H9 (cell line): ENCODE data around the gene CD48. TPM values are rescaled to one million over a fixed set of nuclear protein-coding genes. Genes with fewer than 3 reads are reported as not detected.

Experiments
- DNase-seq: peaks from one replicate; pipeline ENCODE4 v3.0.0-alpha.2; 2017
- H2AFZ ChIP-seq: one replicate; pipeline ENCODE4 v1.6.1; 2013; ENCODE audit warnings: mild to moderate bottlenecking, low read length, control low read depth, moderate library complexity
- H2AK5ac ChIP-seq: 2 replicates; pipeline ENCODE4 v1.6.1; 2013; ENCODE audit warnings: low read length, control low read depth, mixed read lengths; ENCODE audit not compliant: insufficient read length
- H2BK120ac ChIP-seq: one replicate; pipeline ENCODE4 v1.6.1; 2013; ENCODE audit warnings: low read depth, mild to moderate bottlenecking, low read length, control low read depth, inconsistent platforms; ENCODE audit not compliant: poor library complexity, severe bottlenecking
- H2BK12ac ChIP-seq: 2 replicates; pipeline ENCODE4 v1.6.1; 2013; ENCODE audit warnings: low read length, control low read depth, mixed read lengths, low read depth; ENCODE audit not compliant: insufficient read length
- H2BK15ac ChIP-seq: 2 replicates; pipeline ENCODE4 v1.6.1; 2013; ENCODE audit warnings: low read depth, low read length, control low read depth
- H2BK20ac ChIP-seq: one replicate; pipeline ENCODE4 v1.6.1; 2013; ENCODE audit warnings: low read depth, mild to moderate bottlenecking, low read length, control low read depth, inconsistent platforms; ENCODE audit not compliant: poor library complexity, severe bottlenecking
- H2BK5ac ChIP-seq: 2 replicates; pipeline ENCODE4 v1.6.1; 2013; ENCODE audit warnings: low read length, control low read depth, mixed read lengths; ENCODE audit not compliant: insufficient read length
- H3K14ac ChIP-seq: 2 replicates; pipeline ENCODE4 v1.6.1; 2013; ENCODE audit warnings: low read length, control low read depth; ENCODE audit not compliant: insufficient read depth
- H3K18ac ChIP-seq: 2 replicates; pipeline ENCODE4 v1.6.1; 2013; ENCODE audit warnings: low read depth, mild to moderate bottlenecking, mixed read lengths, low read length, control low read depth; ENCODE audit not compliant: insufficient read length
- H3K23ac ChIP-seq: 2 replicates; pipeline ENCODE4 v1.6.1; 2013; ENCODE audit warnings: low read length, control low read depth, mixed read lengths, low read depth; ENCODE audit not compliant: insufficient read length
- H3K23me2 ChIP-seq: 2 replicates; pipeline ENCODE4 v1.6.1; 2013; ENCODE audit warnings: low read depth, mild to moderate bottlenecking, mixed read lengths, low read length, control low read depth; ENCODE audit not compliant: insufficient read length, poor library complexity, severe bottlenecking
- H3K27ac ChIP-seq: 2 replicates; pipeline ENCODE4 v1.5.1; 2013; ENCODE audit warnings: low read length, control low read depth, mixed read lengths, low read depth; ENCODE audit not compliant: insufficient read length
- H3K27me3 ChIP-seq: 2 replicates; pipeline ENCODE4 v1.6.1; 2013; ENCODE audit warnings: low read length, control low read depth, inconsistent platforms; ENCODE audit not compliant: insufficient read depth
- H3K4ac ChIP-seq: 2 replicates; pipeline ENCODE4 v1.6.1; 2013; ENCODE audit warnings: low read depth, mild to moderate bottlenecking, control low read depth, inconsistent platforms, low read length, moderate library complexity
- H3K4me1 ChIP-seq: 2 replicates; pipeline ENCODE4 v1.6.1; 2013; ENCODE audit warnings: low read length, control low read depth, inconsistent platforms; ENCODE audit not compliant: insufficient read depth
- H3K4me2 ChIP-seq: 2 replicates; pipeline ENCODE4 v1.6.1; 2013; ENCODE audit warnings: low read length, control low read depth, mixed read lengths; ENCODE audit not compliant: insufficient read length, insufficient read depth
- H3K56ac ChIP-seq: 2 replicates; pipeline ENCODE4 v1.6.1; 2013; ENCODE audit warnings: low read depth, mild to moderate bottlenecking, mixed read lengths, low read length, control low read depth; ENCODE audit not compliant: insufficient read length
- H3K79me1 ChIP-seq: 2 replicates; pipeline ENCODE4 v1.6.1; 2013; ENCODE audit warnings: low read depth, mild to moderate bottlenecking, moderate library complexity, low read length, control low read depth, inconsistent platforms; ENCODE audit not compliant: insufficient read depth, poor library complexity, severe bottlenecking
- H3K79me2 ChIP-seq: 2 replicates; pipeline ENCODE4 v1.6.1; 2013; ENCODE audit warnings: low read length, control low read depth, inconsistent platforms; ENCODE audit not compliant: insufficient read depth
- H3K9ac ChIP-seq: 2 replicates; pipeline ENCODE4 v1.6.1; 2013; ENCODE audit warnings: low read length, control low read depth, mixed read lengths; ENCODE audit not compliant: insufficient read length; ENCODE audit errors: extremely low read depth
- H3K9me3 ChIP-seq: one replicate; pipeline ENCODE4 v1.6.1; 2013; ENCODE audit warnings: low read depth, low read length, inconsistent platforms; ENCODE audit not compliant: control insufficient read depth
- H3T11ph ChIP-seq: one replicate; pipeline ENCODE4 v1.6.1; 2013; ENCODE audit warnings: mild to moderate bottlenecking, low read length, control low read depth, inconsistent platforms
- H4K20me1 ChIP-seq: one replicate; pipeline ENCODE4 v1.6.1; 2013; ENCODE audit not compliant: control insufficient read depth, insufficient read length, insufficient read depth
- H4K5ac ChIP-seq: 2 replicates; pipeline ENCODE4 v1.6.1; 2013; ENCODE audit warnings: low read depth, mild to moderate bottlenecking, mixed read lengths, low read length, control low read depth; ENCODE audit not compliant: insufficient read length
- H4K8ac ChIP-seq: replicated peaks from 2 replicates; pipeline ENCODE4 v1.6.1; 2013; ENCODE audit warnings: low read length, control low read depth, mixed read lengths, low read depth; ENCODE audit not compliant: insufficient read length
- H4K91ac ChIP-seq: 2 replicates; pipeline ENCODE4 v1.6.1; 2013; ENCODE audit warnings: low read depth, mild to moderate bottlenecking, moderate library complexity, mixed read lengths, low read length, control low read depth; ENCODE audit not compliant: insufficient read length
- H3K27ac Mint-ChIP-seq, 3 experiments: 2 replicates in 2 of 3; 3 replicates in 1 of 3; pipeline ENCODE4 v1.8.0; 2020 to 2021; ENCODE audit warnings: mixed read lengths in 3 of 3, mild to moderate bottlenecking in 1 of 3, moderate library complexity in 1 of 3
- H3K27me3 Mint-ChIP-seq: 2 replicates; pipeline ENCODE4 v1.8.0; 2021; ENCODE audit warnings: low read depth, mild to moderate bottlenecking, moderate library complexity, mixed read lengths
- H3K36me3 Mint-ChIP-seq, 3 experiments: 2 replicates in 2 of 3; 3 replicates in 1 of 3; pipeline ENCODE4 v1.8.0; 2020 to 2021; ENCODE audit warnings: low read depth in 3 of 3, mixed read lengths in 3 of 3; ENCODE audit not compliant: insufficient read depth in 1 of 3
- H3K4me1 Mint-ChIP-seq, 2 experiments: 2 replicates each; pipeline ENCODE4 v1.8.0; 2020; ENCODE audit warnings: mixed read lengths in 2 of 2
- H3K4me3 Mint-ChIP-seq, 2 experiments: 2 replicates in 1 of 2; 3 replicates in 1 of 2; pipeline ENCODE4 v1.8.0; 2020 to 2021; ENCODE audit warnings: mild to moderate bottlenecking in 2 of 2, mixed read lengths in 2 of 2, moderate library complexity in 1 of 2
- H3K9me3 Mint-ChIP-seq, 2 experiments: 2 replicates in 1 of 2; 3 replicates in 1 of 2; pipeline ENCODE4 v1.8.0; 2020; ENCODE audit warnings: mild to moderate bottlenecking in 2 of 2, mixed read lengths in 2 of 2, moderate library complexity in 1 of 2
- WGBS: extraction: QIAGEN DNeasy Blood & Tissue Kit; methylation state at CpG from one replicate; pipeline ENCODE4 v1.1.7; 2013; ENCODE audit warnings: missing lambda C conversion rate, low lambda C conversion rate, mixed read lengths; ENCODE audit not compliant: insufficient read length; ENCODE audit errors: extremely low coverage; 5-methylcytosine and 5-hydroxymethylcytosine counted together
- total RNA-seq: library from RNA; stranded (reverse); gene quantifications from 2 replicates; pipeline ENCODE4 v1.2.1, GENCODE V29; 2021
- TF ChIP-seq, protein P1 (sequence below): fragments of 200-600 bp; sonication (generic); conservative IDR thresholded peaks from 3 replicates; pipeline ENCODE4 v1.8.0; 2021; ENCODE audit warnings: antibody characterized with exemption, mild to moderate bottlenecking

CD48 gene
- total RNA-seq, 1 experiment from 2014 or later: not detected

DNA sequence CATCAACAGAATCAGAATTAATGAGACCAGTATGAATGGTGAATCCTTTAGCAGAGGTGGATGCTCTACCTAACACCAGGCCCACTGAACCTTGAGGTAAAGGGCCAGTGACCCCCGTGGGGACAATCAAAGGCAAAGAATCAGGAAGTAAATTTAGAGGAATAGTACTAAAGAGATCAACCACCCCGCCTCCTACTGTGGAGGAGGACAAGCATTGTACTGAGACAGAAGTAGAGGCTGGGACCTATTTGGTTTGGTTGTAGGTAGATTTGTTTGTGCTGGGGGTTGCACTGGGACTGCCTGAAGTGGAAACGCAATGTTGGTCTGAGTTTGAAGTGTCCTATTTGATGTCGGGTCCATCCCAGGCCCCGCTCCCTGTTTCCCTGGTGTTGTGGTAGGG, 9.5 kb downstream of the CD48 start:
- H2BK12ac ChIP-seq: no peak overlapping the region
- no peak overlapping the region for H3K9ac ChIP-seq
- H2BK20ac ChIP-seq: no peak overlapping the region
- no peak overlapping the region for H2BK120ac ChIP-seq
- Mint-ChIP-seq H3K4me1 (peaks cover 25% of the 10 kb centered on the region in 2 experiments), H3K27ac (no peak overlapping the region), H3K27me3 (no peaks in the 10 kb centered on the region), H3K4me3 (no peak overlapping the region), H3K9me3 (no peaks in the 10 kb centered on the region), H3K36me3 (no peaks in the 10 kb centered on the region)
- no peak overlapping the region for H2BK5ac ChIP-seq
- H3T11ph ChIP-seq: no peak overlapping the region
- no peak overlapping the region for H3K4me2 ChIP-seq
- H3K79me1 ChIP-seq: no peaks in the 10 kb centered on the region
- no peak overlapping the region for H3K4ac ChIP-seq
- H3K23me2 ChIP-seq: no peaks in the 10 kb centered on the region
- no peaks in the 10 kb centered on the region; the same call in 1 of the 2 replicates for H3K4me1 ChIP-seq
- no peak overlapping the region for H3K27ac ChIP-seq
- H4K8ac ChIP-seq: no peak overlapping the region
- no peaks in the 10 kb centered on the region for H3K27me3 ChIP-seq
- no peak overlapping the region for H4K5ac ChIP-seq
- no peak for DNase-seq
- H3K79me2 ChIP-seq: no peaks in the 10 kb centered on the region
- H3K23ac ChIP-seq: no peak overlapping the region
- TF ChIP-seq, protein P1, sequence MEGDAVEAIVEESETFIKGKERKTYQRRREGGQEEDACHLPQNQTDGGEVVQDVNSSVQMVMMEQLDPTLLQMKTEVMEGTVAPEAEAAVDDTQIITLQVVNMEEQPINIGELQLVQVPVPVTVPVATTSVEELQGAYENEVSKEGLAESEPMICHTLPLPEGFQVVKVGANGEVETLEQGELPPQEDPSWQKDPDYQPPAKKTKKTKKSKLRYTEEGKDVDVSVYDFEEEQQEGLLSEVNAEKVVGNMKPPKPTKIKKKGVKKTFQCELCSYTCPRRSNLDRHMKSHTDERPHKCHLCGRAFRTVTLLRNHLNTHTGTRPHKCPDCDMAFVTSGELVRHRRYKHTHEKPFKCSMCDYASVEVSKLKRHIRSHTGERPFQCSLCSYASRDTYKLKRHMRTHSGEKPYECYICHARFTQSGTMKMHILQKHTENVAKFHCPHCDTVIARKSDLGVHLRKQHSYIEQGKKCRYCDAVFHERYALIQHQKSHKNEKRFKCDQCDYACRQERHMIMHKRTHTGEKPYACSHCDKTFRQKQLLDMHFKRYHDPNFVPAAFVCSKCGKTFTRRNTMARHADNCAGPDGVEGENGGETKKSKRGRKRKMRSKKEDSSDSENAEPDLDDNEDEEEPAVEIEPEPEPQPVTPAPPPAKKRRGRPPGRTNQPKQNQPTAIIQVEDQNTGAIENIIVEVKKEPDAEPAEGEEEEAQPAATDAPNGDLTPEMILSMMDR: no peak
- no CpG with 5 or more reads among the region's 5 CpGs for WGBS
- no peak overlapping the region for H4K91ac ChIP-seq
- no peak overlapping the region for H2AK5ac ChIP-seq
- no peak overlapping the region for H2BK15ac ChIP-seq
- no peak overlapping the region for H3K18ac ChIP-seq
- no peaks in the 10 kb centered on the region for H3K9me3 ChIP-seq
- no peak overlapping the region for H3K56ac ChIP-seq
- H4K20me1 ChIP-seq: no peaks in the 10 kb centered on the region
- H2AFZ ChIP-seq: no peak overlapping the region
- H3K14ac ChIP-seq: no peak overlapping the region
